HepG2 (cell line): ENCODE results near the gene PDIA2. TPM values are rescaled to one million over a fixed set of nuclear protein-coding genes. Genes with fewer than 3 reads are reported as not detected.

Source experiments
- HIVEP1 ChIP-seq: sonication (generic); formaldehyde crosslinking; IDR thresholded peaks from 2 replicates; pipeline ENCODE4 v1.4.0; 2020; ENCODE audit warnings: mild to moderate bottlenecking, missing genetic modification reagents
- PHF21A ChIP-seq: sonication (generic); formaldehyde crosslinking; IDR thresholded peaks from 2 replicates; pipeline ENCODE4 v1.5.0; 2020; ENCODE audit warnings: mild to moderate bottlenecking, missing genetic modification reagents
- ZNF260 ChIP-seq: sonication (generic); formaldehyde crosslinking; IDR thresholded peaks from 2 replicates; pipeline ENCODE4 v1.4.0; 2020; ENCODE audit warnings: missing genetic modification reagents, low read depth, mild to moderate bottlenecking, borderline replicate concordance
- ZNF446 ChIP-seq: sonication (generic); formaldehyde crosslinking; IDR thresholded peaks from 2 replicates; pipeline ENCODE4 v1.5.0; 2020; ENCODE audit warnings: mild to moderate bottlenecking, missing genetic modification reagents
- ZNF577 ChIP-seq: sonication (generic); formaldehyde crosslinking; IDR thresholded peaks from 2 replicates; pipeline ENCODE4 v1.4.0; 2020; ENCODE audit warnings: mild to moderate bottlenecking, low read depth, missing genetic modification reagents, borderline replicate concordance
- ZNF619 ChIP-seq: sonication (generic); formaldehyde crosslinking; IDR thresholded peaks from 2 replicates; pipeline ENCODE4 v1.4.0; 2020; ENCODE audit warnings: mild to moderate bottlenecking, missing genetic modification reagents
- polyA plus RNA-seq, 8 experiments: library from polyadenylated mRNA; depleted of rRNA in 3 of 8; stranded (reverse) in 7 of 8; unstranded in 1 of 8; fragments of >200 nt; fragmentation: Illumina TruSeq in 4 of 8; extraction: Trizol in 4 of 8; gene quantifications; 2 replicates each; pipeline versions ENCODE4 v1.2.1 to v1.2.3, GENCODE V29; 2011 to 2016; ENCODE audit warnings: low read depth in 4 of 8, missing spikeins in 1 of 8, mixed read lengths in 1 of 8; ENCODE audit not compliant: insufficient read depth in 1 of 8
- total RNA-seq, 5 experiments: library from RNA; depleted of rRNA; stranded (reverse); fragments of >200 nt; fragmentation: Illumina TruSeq; extraction: Trizol; gene quantifications; 2 replicates each; pipeline ENCODE4 v1.2.3, GENCODE V29; 2016; ENCODE audit warnings: low read depth in 1 of 5
- TF ChIP-seq, protein P1 (sequence below): sonication (generic); formaldehyde crosslinking; IDR thresholded peaks from 2 replicates; pipeline ENCODE4 v1.4.0; 2020; ENCODE audit warnings: missing genetic modification reagents
- TF ChIP-seq, protein P2 (sequence below): sonication (generic); formaldehyde crosslinking; IDR thresholded peaks from 2 replicates; pipeline ENCODE4 v1.4.0; 2020; ENCODE audit warnings: missing genetic modification reagents, borderline replicate concordance
- TF ChIP-seq, protein P3 (sequence below): IDR thresholded peaks from 2 replicates; pipeline ENCODE4 v1.6.1; 2012; ENCODE audit warnings: low read length, improper control_type of control experiment
- TF ChIP-seq, protein P4 (sequence below): sonication (generic); formaldehyde crosslinking; IDR thresholded peaks from 2 replicates; pipeline ENCODE4 v1.5.0; 2020; ENCODE audit warnings: mild to moderate bottlenecking, missing genetic modification reagents

Gene PDIA2
- total and polyA plus RNA-seq, 2 of the 13 experiments (the other 11 are each of a cell fraction or from before 2014, with no cell fraction given), result 0.35 to 1.9 TPM

DNA sequence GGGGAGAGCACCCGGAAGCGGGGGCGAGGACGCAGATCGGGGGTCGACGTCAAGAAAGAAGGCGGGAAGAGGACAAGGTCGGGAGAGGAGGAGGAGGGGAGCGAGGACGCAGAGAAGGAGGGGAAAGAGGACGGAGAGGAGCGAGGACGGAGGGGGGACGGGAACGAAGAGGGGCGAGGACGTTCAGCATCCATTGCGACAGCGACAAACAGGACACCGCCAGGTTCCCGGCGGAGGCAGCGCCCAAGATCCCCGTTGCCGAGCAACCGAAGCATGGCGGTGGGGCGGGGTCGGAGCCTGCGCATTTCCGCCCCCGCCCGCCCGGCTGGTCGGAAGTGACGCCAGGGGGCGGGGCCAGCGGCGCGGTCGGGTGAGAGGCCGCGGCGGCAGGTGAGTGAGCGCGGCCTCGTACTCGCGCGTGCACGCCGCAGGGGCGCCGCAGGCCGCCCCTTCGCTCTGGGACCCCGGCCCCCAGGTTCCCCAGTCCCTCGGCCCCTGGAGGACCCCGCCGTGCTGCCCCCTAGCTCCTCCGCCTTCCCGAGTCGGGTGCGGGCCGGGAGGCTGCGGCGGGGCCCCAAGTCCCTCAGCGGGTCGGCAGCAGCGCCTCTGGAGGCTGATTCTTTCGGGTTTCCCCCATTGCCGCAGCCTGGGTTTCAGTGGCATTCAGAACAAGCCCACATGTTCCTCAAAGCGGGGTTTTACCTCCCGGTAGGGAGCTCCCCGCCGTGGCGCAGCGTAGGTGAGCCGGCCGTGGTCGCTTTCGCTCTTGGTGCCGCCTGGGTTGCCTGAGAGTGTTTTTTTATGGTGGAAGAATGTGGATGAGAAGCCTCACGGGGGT is 48.3 kb upstream of the PDIA2 start, which contains the start of gene FAM234A (continued):
- TF ChIP-seq, protein P1, sequence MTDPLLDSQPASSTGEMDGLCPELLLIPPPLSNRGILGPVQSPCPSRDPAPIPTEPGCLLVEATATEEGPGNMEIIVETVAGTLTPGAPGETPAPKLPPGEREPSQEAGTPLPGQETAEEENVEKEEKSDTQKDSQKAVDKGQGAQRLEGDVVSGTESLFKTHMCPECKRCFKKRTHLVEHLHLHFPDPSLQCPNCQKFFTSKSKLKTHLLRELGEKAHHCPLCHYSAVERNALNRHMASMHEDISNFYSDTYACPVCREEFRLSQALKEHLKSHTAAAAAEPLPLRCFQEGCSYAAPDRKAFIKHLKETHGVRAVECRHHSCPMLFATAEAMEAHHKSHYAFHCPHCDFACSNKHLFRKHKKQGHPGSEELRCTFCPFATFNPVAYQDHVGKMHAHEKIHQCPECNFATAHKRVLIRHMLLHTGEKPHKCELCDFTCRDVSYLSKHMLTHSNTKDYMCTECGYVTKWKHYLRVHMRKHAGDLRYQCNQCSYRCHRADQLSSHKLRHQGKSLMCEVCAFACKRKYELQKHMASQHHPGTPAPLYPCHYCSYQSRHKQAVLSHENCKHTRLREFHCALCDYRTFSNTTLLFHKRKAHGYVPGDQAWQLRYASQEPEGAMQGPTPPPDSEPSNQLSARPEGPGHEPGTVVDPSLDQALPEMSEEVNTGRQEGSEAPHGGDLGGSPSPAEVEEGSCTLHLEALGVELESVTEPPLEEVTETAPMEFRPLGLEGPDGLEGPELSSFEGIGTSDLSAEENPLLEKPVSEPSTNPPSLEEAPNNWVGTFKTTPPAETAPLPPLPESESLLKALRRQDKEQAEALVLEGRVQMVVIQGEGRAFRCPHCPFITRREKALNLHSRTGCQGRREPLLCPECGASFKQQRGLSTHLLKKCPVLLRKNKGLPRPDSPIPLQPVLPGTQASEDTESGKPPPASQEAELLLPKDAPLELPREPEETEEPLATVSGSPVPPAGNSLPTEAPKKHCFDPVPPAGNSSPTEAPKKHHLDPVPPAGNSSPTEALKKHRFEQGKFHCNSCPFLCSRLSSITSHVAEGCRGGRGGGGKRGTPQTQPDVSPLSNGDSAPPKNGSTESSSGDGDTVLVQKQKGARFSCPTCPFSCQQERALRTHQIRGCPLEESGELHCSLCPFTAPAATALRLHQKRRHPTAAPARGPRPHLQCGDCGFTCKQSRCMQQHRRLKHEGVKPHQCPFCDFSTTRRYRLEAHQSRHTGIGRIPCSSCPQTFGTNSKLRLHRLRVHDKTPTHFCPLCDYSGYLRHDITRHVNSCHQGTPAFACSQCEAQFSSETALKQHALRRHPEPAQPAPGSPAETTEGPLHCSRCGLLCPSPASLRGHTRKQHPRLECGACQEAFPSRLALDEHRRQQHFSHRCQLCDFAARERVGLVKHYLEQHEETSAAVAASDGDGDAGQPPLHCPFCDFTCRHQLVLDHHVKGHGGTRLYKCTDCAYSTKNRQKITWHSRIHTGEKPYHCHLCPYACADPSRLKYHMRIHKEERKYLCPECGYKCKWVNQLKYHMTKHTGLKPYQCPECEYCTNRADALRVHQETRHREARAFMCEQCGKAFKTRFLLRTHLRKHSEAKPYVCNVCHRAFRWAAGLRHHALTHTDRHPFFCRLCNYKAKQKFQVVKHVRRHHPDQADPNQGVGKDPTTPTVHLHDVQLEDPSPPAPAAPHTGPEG (CRISPR knock-in tag), result peak; percentile 42; the same call in 1 of the 2 replicates
- TF ChIP-seq ZNF577 (CRISPR knock-in tag) (no peak), ZNF260 (CRISPR knock-in tag) (no peak), PHF21A (CRISPR knock-in tag) (0 out of 2 replicates have a peak, but pooled peaks have one; percentile 59), ZNF446 (peak; percentile 60; the same call in 1 of the 2 replicates), HIVEP1 (peak; percentile 76; the same call in 1 of the 2 replicates), ZNF619 (peak; percentile 80; the same call in 1 of the 2 replicates)
- TF ChIP-seq, protein P2, sequence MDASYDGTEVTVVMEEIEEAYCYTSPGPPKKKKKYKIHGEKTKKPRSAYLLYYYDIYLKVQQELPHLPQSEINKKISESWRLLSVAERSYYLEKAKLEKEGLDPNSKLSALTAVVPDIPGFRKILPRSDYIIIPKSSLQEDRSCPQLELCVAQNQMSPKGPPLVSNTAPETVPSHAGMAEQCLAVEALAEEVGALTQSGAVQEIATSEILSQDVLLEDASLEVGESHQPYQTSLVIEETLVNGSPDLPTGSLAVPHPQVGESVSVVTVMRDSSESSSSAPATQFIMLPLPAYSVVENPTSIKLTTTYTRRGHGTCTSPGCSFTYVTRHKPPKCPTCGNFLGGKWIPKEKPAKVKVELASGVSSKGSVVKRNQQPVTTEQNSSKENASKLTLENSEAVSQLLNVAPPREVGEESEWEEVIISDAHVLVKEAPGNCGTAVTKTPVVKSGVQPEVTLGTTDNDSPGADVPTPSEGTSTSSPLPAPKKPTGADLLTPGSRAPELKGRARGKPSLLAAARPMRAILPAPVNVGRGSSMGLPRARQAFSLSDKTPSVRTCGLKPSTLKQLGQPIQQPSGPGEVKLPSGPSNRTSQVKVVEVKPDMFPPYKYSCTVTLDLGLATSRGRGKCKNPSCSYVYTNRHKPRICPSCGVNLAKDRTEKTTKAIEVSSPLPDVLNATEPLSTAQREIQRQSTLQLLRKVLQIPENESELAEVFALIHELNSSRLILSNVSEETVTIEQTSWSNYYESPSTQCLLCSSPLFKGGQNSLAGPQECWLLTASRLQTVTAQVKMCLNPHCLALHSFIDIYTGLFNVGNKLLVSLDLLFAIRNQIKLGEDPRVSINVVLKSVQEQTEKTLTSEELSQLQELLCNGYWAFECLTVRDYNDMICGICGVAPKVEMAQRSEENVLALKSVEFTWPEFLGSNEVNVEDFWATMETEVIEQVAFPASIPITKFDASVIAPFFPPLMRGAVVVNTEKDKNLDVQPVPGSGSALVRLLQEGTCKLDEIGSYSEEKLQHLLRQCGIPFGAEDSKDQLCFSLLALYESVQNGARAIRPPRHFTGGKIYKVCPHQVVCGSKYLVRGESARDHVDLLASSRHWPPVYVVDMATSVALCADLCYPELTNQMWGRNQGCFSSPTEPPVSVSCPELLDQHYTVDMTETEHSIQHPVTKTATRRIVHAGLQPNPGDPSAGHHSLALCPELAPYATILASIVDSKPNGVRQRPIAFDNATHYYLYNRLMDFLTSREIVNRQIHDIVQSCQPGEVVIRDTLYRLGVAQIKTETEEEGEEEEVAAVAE (CRISPR knock-in tag), result no peak
- TF ChIP-seq, protein P3, sequence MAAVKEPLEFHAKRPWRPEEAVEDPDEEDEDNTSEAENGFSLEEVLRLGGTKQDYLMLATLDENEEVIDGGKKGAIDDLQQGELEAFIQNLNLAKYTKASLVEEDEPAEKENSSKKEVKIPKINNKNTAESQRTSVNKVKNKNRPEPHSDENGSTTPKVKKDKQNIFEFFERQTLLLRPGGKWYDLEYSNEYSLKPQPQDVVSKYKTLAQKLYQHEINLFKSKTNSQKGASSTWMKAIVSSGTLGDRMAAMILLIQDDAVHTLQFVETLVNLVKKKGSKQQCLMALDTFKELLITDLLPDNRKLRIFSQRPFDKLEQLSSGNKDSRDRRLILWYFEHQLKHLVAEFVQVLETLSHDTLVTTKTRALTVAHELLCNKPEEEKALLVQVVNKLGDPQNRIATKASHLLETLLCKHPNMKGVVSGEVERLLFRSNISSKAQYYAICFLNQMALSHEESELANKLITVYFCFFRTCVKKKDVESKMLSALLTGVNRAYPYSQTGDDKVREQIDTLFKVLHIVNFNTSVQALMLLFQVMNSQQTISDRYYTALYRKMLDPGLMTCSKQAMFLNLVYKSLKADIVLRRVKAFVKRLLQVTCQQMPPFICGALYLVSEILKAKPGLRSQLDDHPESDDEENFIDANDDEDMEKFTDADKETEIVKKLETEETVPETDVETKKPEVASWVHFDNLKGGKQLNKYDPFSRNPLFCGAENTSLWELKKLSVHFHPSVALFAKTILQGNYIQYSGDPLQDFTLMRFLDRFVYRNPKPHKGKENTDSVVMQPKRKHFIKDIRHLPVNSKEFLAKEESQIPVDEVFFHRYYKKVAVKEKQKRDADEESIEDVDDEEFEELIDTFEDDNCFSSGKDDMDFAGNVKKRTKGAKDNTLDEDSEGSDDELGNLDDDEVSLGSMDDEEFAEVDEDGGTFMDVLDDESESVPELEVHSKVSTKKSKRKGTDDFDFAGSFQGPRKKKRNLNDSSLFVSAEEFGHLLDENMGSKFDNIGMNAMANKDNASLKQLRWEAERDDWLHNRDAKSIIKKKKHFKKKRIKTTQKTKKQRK, result no peak
- TF ChIP-seq, protein P4, sequence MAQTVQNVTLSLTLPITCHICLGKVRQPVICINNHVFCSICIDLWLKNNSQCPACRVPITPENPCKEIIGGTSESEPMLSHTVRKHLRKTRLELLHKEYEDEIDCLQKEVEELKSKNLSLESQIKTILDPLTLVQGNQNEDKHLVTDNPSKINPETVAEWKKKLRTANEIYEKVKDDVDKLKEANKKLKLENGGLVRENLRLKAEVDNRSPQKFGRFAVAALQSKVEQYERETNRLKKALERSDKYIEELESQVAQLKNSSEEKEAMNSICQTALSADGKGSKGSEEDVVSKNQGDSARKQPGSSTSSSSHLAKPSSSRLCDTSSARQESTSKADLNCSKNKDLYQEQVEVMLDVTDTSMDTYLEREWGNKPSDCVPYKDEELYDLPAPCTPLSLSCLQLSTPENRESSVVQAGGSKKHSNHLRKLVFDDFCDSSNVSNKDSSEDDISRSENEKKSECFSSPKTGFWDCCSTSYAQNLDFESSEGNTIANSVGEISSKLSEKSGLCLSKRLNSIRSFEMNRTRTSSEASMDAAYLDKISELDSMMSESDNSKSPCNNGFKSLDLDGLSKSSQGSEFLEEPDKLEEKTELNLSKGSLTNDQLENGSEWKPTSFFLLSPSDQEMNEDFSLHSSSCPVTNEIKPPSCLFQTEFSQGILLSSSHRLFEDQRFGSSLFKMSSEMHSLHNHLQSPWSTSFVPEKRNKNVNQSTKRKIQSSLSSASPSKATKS (CRISPR knock-in tag), result no peak; the same call in 1 of the 2 replicates
